ENCODE measurements around the gene FBXO24.

The FBXO24 gene

DNA sequence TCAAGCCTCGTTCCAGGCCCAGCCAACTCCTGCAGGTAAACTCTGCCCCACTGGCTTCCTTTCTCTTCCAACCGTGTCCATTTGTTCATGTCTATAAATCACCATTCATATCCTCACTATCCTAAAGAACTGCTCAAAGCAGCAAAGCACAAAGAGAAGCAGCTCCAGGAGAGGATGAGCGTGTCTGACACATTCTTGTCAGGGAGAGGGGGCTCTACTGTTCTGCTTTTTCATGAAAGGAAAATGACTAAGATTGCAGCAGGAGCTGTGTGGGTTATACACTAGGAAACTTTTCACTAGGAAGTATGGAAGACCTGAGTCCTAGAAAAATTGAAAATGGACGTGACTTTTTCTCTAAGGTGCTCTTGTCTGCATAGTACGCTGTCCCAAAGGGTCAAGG, 30.4 kb upstream of the FBXO24 start:
- H3K27ac Mint-ChIP-seq = no peak overlapping the region
- no peaks in the 10 kb centered on the region for H3K4me1 Mint-ChIP-seq
- no peaks in the 10 kb centered on the region for H3K27me3 Mint-ChIP-seq (ENCODE audit: low read depth)
- TF ChIP-seq, protein P1, sequence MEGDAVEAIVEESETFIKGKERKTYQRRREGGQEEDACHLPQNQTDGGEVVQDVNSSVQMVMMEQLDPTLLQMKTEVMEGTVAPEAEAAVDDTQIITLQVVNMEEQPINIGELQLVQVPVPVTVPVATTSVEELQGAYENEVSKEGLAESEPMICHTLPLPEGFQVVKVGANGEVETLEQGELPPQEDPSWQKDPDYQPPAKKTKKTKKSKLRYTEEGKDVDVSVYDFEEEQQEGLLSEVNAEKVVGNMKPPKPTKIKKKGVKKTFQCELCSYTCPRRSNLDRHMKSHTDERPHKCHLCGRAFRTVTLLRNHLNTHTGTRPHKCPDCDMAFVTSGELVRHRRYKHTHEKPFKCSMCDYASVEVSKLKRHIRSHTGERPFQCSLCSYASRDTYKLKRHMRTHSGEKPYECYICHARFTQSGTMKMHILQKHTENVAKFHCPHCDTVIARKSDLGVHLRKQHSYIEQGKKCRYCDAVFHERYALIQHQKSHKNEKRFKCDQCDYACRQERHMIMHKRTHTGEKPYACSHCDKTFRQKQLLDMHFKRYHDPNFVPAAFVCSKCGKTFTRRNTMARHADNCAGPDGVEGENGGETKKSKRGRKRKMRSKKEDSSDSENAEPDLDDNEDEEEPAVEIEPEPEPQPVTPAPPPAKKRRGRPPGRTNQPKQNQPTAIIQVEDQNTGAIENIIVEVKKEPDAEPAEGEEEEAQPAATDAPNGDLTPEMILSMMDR (IDR thresholded peaks at IDR 0.05; ENCODE audit: unreplicated experiment in 3 of 3) = no peak
- H3K36me3 Mint-ChIP-seq (ENCODE audit: low read depth) = peaks cover 19% of the 10 kb centered on the region
- H3K9me3 Mint-ChIP-seq = no peaks in the 10 kb centered on the region
- no peak overlapping the region for H3K4me3 Mint-ChIP-seq

DNA sequence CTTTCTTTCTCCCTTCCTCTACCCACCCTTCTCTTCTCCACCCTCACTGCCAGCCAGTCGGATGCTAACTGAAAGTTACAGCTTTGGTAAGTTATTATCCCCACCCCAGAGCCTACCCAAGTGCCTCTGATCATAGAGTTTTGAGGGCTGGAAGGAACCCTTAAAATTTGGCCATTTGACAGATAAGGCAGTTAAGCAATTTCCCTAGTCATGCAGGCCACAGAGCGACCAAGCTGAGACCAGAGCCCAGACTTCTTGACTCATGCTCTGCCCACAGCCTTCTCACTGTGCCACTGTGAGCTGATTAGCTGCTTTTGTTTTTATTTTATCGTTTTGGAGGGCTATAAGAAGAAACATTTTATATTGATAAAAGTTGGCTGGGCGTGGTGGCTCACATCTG, 29.6 kb upstream of the FBXO24 start:
- Mint-ChIP-seq H3K9me3 (no peaks in the 10 kb centered on the region), H3K27me3 (ENCODE audit: low read depth) (no peaks in the 10 kb centered on the region), H3K4me3 (no peak overlapping the region), H3K27ac (no peak overlapping the region), H3K4me1 (no peaks in the 10 kb centered on the region), H3K36me3 (ENCODE audit: low read depth) (peaks cover 19% of the 10 kb centered on the region)
- TF ChIP-seq, protein P1 (IDR thresholded peaks at IDR 0.05; ENCODE audit: unreplicated experiment in 3 of 3) = no peak

DNA sequence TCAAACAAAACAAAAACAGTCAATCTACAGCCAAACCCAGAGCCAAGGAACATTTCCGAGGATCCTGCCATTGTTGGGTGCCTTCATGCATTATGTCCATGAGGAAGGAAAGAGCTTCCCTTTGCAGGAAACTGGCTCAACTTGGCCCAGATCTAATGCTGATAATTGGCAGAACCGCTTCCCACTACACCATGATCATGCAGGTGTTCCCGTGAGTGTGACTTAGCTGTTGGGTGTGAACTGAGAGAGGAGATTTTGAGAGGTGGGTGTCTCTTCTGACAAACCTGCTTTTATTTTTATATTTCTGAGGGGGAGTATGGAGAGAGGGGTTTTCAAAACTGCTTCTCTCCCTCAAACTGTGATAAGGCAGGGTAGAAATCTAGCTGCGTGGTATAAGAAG, 27.0 kb upstream of the FBXO24 start:
- TF ChIP-seq, protein P1 (IDR thresholded peaks at IDR 0.05; ENCODE audit: unreplicated experiment in 3 of 3) = no peak
- H3K27me3 Mint-ChIP-seq (ENCODE audit: low read depth) = no peaks in the 10 kb centered on the region

DNA sequence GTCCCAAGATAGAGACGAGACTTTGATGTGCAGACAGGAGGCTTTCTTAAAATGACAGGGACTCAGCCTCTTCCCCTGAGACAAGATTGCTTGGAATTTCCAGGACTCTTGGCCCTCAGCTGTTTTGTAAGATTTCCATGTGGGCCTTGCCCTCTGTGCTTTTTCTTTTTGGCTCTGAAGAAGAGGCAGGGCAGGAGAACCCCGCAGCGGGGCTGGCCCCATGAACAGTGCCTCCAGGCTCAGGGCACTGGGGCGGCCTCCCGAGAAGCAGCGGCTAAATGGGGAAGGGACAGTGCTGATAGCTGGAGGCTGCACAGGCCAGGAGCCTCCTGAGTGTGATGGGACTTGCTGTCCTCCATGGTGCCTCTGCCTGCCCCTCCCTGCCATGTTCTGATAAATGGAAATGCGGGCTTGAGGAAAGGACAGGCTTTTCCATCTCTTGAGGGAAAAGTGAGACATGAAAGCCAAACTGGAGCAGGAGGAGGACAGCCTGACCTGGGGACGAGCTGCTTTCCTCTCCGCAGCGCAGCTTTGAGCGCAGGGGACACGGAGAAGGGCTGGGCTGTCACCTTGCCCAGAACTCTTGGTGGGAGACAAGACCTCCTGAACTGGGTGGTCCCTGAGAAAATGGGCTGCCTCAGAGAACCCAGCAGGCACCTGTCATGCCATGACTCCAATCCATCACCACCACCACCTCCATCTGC, 24.5 kb upstream of the FBXO24 start:
- Mint-ChIP-seq H3K4me1 (peaks cover 8% of the 10 kb centered on the region), H3K27me3 (ENCODE audit: low read depth) (no peaks in the 10 kb centered on the region), H3K9me3 (no peaks in the 10 kb centered on the region), H3K36me3 (ENCODE audit: low read depth) (peaks cover 7% of the 10 kb centered on the region), H3K27ac (no peak overlapping the region), H3K4me3 (no peak overlapping the region)
- TF ChIP-seq, protein P1 (IDR thresholded peaks at IDR 0.05; ENCODE audit: unreplicated experiment in 3 of 3) = no peak

More for the DNA sequence above, 27.0 kb upstream of the FBXO24 start:
- Mint-ChIP-seq H3K9me3 (no peaks in the 10 kb centered on the region), H3K36me3 (ENCODE audit: low read depth) (peaks cover 16% of the 10 kb centered on the region), H3K4me3 (no peak overlapping the region), H3K27ac (no peak overlapping the region), H3K4me1 (peaks cover 5% of the 10 kb centered on the region)

DNA sequence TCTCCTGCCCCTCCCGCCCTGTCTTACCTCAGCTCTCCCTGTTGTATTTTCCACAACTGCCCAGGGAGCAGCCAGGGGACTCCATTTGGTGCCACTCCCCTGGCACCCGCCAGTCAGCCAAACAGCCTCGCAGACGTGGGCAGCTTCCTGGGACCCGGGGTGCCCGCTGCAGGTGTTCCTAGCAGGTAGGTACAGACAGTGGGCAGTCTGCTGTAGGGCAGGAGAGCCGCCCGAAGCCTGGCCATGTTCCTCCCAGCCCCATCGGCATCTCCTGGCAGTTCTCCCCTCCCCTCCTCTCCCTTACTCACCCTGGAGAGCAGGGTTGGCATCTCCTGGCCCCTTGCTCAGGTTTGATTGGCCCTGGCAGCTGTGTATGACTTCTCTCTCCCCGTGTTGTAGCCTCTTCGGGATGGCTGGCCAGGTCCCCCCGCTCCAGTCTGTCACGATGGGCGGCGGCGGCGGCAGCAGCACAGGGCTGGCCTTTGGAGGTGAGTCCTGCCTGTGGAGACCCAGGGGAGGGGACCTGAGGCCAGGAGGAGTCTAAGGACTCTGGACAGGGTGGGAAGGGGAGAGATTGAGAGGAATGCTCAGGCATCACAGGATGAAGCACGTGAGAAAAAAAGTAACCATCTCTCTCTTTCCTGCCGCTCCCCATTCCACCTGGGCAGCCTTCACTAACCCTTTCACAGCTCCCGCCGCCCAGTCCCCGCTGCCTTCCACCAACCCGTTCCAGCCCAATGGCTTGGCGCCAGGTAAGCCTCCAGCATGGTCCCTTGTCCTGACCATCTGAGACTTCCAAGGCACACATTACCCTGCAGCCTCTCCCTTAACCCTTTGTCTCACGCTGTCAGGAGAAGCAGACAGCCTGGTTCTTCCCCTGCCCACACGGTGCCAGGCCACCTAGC, 23.7 kb upstream of the FBXO24 start:
- Mint-ChIP-seq H3K9me3 (no peaks in the 10 kb centered on the region), H3K27me3 (ENCODE audit: low read depth) (no peaks in the 10 kb centered on the region), H3K4me3 (no peak overlapping the region), H3K27ac (peak overlapping the region in 1 of 3 experiments; percentile 56), H3K4me1 (peaks cover 13% of the 10 kb centered on the region), H3K36me3 (ENCODE audit: low read depth) (peaks cover 6% of the 10 kb centered on the region)
- TF ChIP-seq, protein P1 (IDR thresholded peaks at IDR 0.05; ENCODE audit: unreplicated experiment in 3 of 3) = no peak

All from nephron (organoid).